HG03280 (cell line): ENCODE measurements around the gene CD34.

Source experiments
- ATAC-seq: cut with Tn5 transposase; IDR thresholded peaks from one replicate; pipeline ENCODE4 v1.9.1; 2021; ENCODE audit warnings: mild to moderate bottlenecking, moderate library complexity; ENCODE audit not compliant: unreplicated experiment

CD34 gene

GRCh38 chr1:207858281-207858680 lies 52.6 kb downstream of the CD34 start:
- ATAC-seq: no peak

GRCh38 chr1:207857447-207857846 lies 53.5 kb downstream of the CD34 start:
- ATAC-seq: no peak

- no peak for ATAC-seq
Observed at GRCh38 chr1:207856276-207857023, 54.5 kb downstream of the CD34 start.

- ATAC-seq: no peak
Observed at GRCh38 chr1:207854001-207854400, 56.9 kb downstream of the CD34 start.

GRCh38 chr1:207853372-207853757 lies 57.6 kb downstream of the CD34 start:
- no peak for ATAC-seq

GRCh38 chr1:207852576-207853371 lies 58.2 kb downstream of the CD34 start:
- ATAC-seq: no peak

GRCh38 chr1:207851696-207852095 lies 59.2 kb downstream of the CD34 start:
- ATAC-seq: no peak

GRCh38 chr1:207850621-207851407 lies 60.1 kb downstream of the CD34 start:
- ATAC-seq: no peak

GRCh38 chr1:207849646-207850045 lies 61.3 kb downstream of the CD34 start:
- ATAC-seq: no peak

GRCh38 chr1:207849016-207849415 lies 61.9 kb downstream of the CD34 start:
- no peak for ATAC-seq

GRCh38 chr1:207848234-207848633 lies 62.7 kb downstream of the CD34 start:
- no peak for ATAC-seq

GRCh38 chr1:207847116-207847515 lies 63.8 kb downstream of the CD34 start:
- ATAC-seq: no peak

GRCh38 chr1:207845109-207845508 lies 65.8 kb downstream of the CD34 start:
- no peak for ATAC-seq

GRCh38 chr1:207844371-207844770 lies 66.6 kb downstream of the CD34 start:
- no peak for ATAC-seq

GRCh38 chr1:207842506-207842905 lies 68.4 kb downstream of the CD34 start:
- no peak for ATAC-seq

GRCh38 chr1:207841901-207842300 lies 69.0 kb downstream of the CD34 start:
- ATAC-seq: no peak

- ATAC-seq: no peak
Observed at GRCh38 chr1:207841293-207841692, 69.6 kb downstream of the CD34 start.

GRCh38 chr1:207840380-207840779 lies 70.5 kb downstream of the CD34 start:
- no peak for ATAC-seq

GRCh38 chr1:207839083-207839413 lies 71.9 kb downstream of the CD34 start:
- ATAC-seq: no peak

- ATAC-seq: no peak
Observed at GRCh38 chr1:207838156-207839082, 72.5 kb downstream of the CD34 start.

- no peak for ATAC-seq
Observed at GRCh38 chr1:207837673-207838072, 73.3 kb downstream of the CD34 start.
